ENCODE results near the gene CPXCR1.

The CPXCR1 gene

DNA sequence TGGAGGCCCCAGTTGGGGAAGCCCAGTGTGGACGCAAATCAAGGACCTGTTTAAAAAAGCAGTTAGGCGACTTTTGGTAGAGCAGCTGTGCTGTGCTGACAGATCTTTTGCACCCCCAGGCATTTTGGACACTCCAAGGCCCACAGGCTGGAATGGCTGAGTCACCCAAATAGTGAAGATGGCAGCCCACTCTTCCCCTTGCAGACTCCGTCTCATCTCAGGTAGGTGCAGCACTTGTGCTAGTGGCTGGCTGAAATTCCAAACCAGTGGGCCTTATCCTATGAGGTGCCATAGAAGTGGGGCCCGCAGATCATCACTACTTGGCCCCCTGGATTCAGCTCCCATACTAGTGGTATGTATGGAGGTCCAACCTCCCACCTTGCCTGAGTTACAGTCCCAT, 42.8 kb downstream of the CPXCR1 start:
- no peak overlapping the region for H3K4me3 ChIP-seq (ENCODE audit: low read length)

More for the DNA sequence above, 42.8 kb downstream of the CPXCR1 start:
- Histone ChIP-seq H3K79me2 (ENCODE audit: control insufficient read depth, low read length) (no peaks in the 10 kb centered on the region), H3K4me1 (ENCODE audit: control insufficient read depth, low read length) (no peaks in the 10 kb centered on the region), H3K36me3 (ENCODE audit: control insufficient read depth, low read length) (no peaks in the 10 kb centered on the region), H3F3A (ENCODE audit: control insufficient read depth, insufficient read depth) (no peaks in the 10 kb centered on the region), H3K27ac (ENCODE audit: low read depth, low read length) (no peak overlapping the region), H4K20me1 (ENCODE audit: control insufficient read depth, insufficient read depth, low read depth, low read length) (no peaks in the 10 kb centered on the region), H3K4me2 (ENCODE audit: low read length) (no peak overlapping the region), H3K9me2 (replicated peaks; ENCODE audit: control insufficient read depth, low read length) (no peaks in the 10 kb centered on the region), H3K9me3 (ENCODE audit: control insufficient read depth, insufficient read depth, low read length) (no peaks in the 10 kb centered on the region), H3K27me3 (ENCODE audit: control insufficient read depth, low read length) (no peaks in the 10 kb centered on the region)
- TF ChIP-seq CTCF (IDR thresholded peaks at IDR 0.05; ENCODE audit: low read depth, low read length, poor library complexity, severe bottlenecking) (no peak), EZH2phosphoT487 (IDR thresholded peaks at IDR 0.05; ENCODE audit: borderline replicate concordance, low read length) (no peak)
